ENCODE results near the gene NRXN2.

The NRXN2 gene

GRCh38 chr11:64559351-64560138 is 163.5 kb downstream of the NRXN2 start:
- Histone ChIP-seq H3K27ac (ENCODE audit: low read depth, low read length) (no peak overlapping the region), H3K4me2 (ENCODE audit: low read length) (no peak overlapping the region), H3K4me1 (ENCODE audit: control insufficient read depth, low read length) (peaks cover 11% of the 10 kb centered on the region), H3K9me3 (ENCODE audit: control insufficient read depth, insufficient read depth, low read length) (no peaks in the 10 kb centered on the region), H3K27me3 (ENCODE audit: control insufficient read depth, low read length) (no peaks in the 10 kb centered on the region), H4K20me1 (ENCODE audit: control insufficient read depth, insufficient read depth, low read depth, low read length) (no peaks in the 10 kb centered on the region), H3K4me3 (ENCODE audit: low read length) (no peak overlapping the region), H3K79me2 (ENCODE audit: control insufficient read depth, low read length) (no peaks in the 10 kb centered on the region), H3K9me2 (replicated peaks; ENCODE audit: control insufficient read depth, low read length) (no peaks in the 10 kb centered on the region), H3F3A (ENCODE audit: control insufficient read depth, insufficient read depth) (no peaks in the 10 kb centered on the region), H3K36me3 (ENCODE audit: control insufficient read depth, low read length) (no peaks in the 10 kb centered on the region)
- no peak for TF ChIP-seq CTCF (IDR thresholded peaks at IDR 0.05; ENCODE audit: low read depth, low read length, poor library complexity, severe bottlenecking)
- no peak for TF ChIP-seq EZH2phosphoT487 (IDR thresholded peaks at IDR 0.05; ENCODE audit: borderline replicate concordance, low read length)

- H3K4me3 ChIP-seq (ENCODE audit: low read length): no peak overlapping the region
- TF ChIP-seq CTCF (IDR thresholded peaks at IDR 0.05; ENCODE audit: low read depth, low read length, poor library complexity, severe bottlenecking) (no peak), EZH2phosphoT487 (IDR thresholded peaks at IDR 0.05; ENCODE audit: borderline replicate concordance, low read length) (no peak)
- H3K36me3 ChIP-seq (ENCODE audit: control insufficient read depth, low read length): no peaks in the 10 kb centered on the region
These were observed 164.1 kb downstream of the NRXN2 start for GRCh38 chr11:64558869-64559268.

GRCh38 chr11:64558065-64558745 is 164.8 kb downstream of the NRXN2 start:
- peaks cover 14% of the 10 kb centered on the region for H3K4me1 ChIP-seq (ENCODE audit: control insufficient read depth, low read length)
- H3K27me3 ChIP-seq (ENCODE audit: control insufficient read depth, low read length): no peaks in the 10 kb centered on the region
- no peak overlapping the region for H3K4me3 ChIP-seq (ENCODE audit: low read length)
- H3K27ac ChIP-seq (ENCODE audit: low read depth, low read length): no peak overlapping the region
- no peaks in the 10 kb centered on the region for H3K79me2 ChIP-seq (ENCODE audit: control insufficient read depth, low read length)
- H4K20me1 ChIP-seq (ENCODE audit: control insufficient read depth, insufficient read depth, low read depth, low read length): no peaks in the 10 kb centered on the region
- no peaks in the 10 kb centered on the region for H3F3A ChIP-seq (ENCODE audit: control insufficient read depth, insufficient read depth)
- TF ChIP-seq EZH2phosphoT487 (IDR thresholded peaks at IDR 0.05; ENCODE audit: borderline replicate concordance, low read length): no peak
- no peak for TF ChIP-seq CTCF (IDR thresholded peaks at IDR 0.05; ENCODE audit: low read depth, low read length, poor library complexity, severe bottlenecking)
- H3K9me2 ChIP-seq (replicated peaks; ENCODE audit: control insufficient read depth, low read length): no peaks in the 10 kb centered on the region
- H3K4me2 ChIP-seq (ENCODE audit: low read length): no peak overlapping the region
- no peaks in the 10 kb centered on the region for H3K36me3 ChIP-seq (ENCODE audit: control insufficient read depth, low read length)
- H3K9me3 ChIP-seq (ENCODE audit: control insufficient read depth, insufficient read depth, low read length): no peaks in the 10 kb centered on the region

More at GRCh38 chr11:64558869-64559268, 164.1 kb downstream of the NRXN2 start:
- Histone ChIP-seq H3K27ac (ENCODE audit: low read depth, low read length) (no peak overlapping the region), H3K4me2 (ENCODE audit: low read length) (no peak overlapping the region), H3K4me1 (ENCODE audit: control insufficient read depth, low read length) (peaks cover 14% of the 10 kb centered on the region), H3K9me2 (replicated peaks; ENCODE audit: control insufficient read depth, low read length) (no peaks in the 10 kb centered on the region), H3F3A (ENCODE audit: control insufficient read depth, insufficient read depth) (no peaks in the 10 kb centered on the region), H3K27me3 (ENCODE audit: control insufficient read depth, low read length) (no peaks in the 10 kb centered on the region), H3K9me3 (ENCODE audit: control insufficient read depth, insufficient read depth, low read length) (no peaks in the 10 kb centered on the region), H3K79me2 (ENCODE audit: control insufficient read depth, low read length) (no peaks in the 10 kb centered on the region), H4K20me1 (ENCODE audit: control insufficient read depth, insufficient read depth, low read depth, low read length) (no peaks in the 10 kb centered on the region)
